Fibroblast of peridontal ligament (primary cell): ENCODE data around the gene FAM168A.

Experiments
- DNase-seq: peaks from one replicate; pipeline ENCODE4 v3.0.0-alpha.2; 2010; ENCODE audit errors: extremely low read depth

FAM168A gene

DNA sequence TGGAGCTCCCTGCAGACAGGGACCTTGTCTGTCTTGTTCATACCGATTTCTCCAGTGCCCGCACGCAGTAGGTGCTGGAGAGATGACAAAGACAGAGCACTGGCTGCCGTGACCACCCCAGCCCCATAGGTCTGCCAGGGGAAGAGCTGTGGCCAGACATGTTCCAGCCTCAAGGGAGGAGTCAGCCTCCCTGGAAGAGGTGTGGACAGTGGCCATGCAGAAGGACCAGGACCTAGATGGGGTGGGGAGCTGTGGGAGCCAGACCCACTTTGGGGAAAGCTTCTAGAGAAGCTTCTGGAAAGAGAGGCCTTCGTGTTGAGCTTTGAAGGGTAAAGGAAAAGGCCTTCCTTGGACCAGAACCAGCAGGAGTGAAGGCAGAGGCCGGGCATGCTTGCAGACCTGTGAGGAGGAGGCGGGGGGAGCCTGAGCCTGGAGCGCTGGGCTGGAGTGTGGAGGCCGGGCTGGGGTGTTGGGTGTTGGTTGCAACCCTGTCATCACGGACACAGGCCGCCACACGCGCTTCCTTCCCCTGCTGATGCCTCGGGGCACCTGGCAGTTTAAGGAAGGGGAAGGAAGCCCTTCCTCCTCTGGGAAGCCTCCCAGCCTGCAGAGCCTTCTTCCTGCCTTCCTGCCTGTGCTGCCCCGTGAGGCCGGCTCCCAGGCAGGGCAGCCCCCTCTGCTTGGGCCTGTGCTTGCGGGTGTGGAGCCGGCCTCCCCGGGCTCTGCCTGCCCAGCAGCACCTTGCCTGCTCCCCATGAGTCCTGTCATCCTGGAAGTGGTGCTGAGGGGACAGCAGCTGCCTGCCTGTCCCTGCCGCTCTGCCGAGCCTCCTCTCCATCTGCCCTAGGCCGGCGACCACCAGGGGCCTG, 209.4 kb downstream of the FAM168A start:
- no peak for DNase-seq

DNA sequence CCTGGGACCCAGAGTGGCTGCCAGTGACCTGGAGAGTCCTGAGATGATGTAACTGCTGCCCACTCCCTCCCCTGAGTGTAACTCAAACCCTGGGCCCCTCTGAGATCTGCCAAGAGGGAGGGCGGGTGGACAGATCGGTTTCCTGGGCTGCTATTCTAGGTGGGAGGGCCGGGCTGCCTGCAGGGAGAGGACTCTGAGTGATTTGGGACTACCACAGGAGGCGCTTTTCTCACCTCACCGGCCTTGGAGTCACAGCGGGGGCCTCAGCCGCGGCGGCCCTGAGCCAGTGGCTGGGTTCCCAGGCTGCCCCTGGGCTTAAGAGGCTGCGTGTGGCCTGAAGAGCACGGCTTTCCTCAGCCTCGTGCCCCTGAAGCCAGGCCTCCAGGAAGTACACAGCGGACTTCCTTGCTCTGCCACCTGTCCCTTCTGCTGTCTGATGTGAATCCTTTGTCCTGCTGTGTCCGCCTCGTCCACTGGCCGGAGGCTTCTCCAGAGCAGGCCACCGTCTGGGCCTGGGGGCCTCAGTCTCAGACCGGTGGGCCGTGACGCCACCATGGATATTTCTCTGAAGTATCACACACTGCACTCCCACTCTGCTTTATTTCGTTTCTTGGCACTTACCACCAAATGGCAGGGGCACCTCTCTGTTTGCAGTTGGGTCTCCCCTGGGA, 210.2 kb downstream of the FAM168A start:
- DNase-seq: no peak

DNA sequence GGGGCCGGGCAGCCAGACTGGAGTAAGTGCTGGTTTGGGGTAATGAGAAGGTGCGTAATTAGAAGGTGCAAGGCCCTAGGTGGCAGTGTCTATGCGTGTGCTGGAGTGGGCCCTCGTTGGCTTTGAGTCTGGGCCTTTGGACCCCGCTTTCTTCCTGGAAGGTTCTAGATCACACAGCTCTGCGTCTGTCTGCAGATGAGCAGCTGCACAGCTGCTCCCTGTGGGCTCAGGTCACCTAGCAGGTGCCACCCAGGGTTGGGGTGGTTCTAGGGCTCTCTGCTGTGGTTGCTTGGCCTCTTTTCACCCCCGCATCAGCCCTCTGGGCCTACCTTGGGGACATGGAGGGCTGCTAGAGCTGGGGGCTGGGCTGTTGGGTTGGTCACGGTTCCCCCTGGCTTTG, 211.4 kb downstream of the FAM168A start:
- DNase-seq: no peak

DNA sequence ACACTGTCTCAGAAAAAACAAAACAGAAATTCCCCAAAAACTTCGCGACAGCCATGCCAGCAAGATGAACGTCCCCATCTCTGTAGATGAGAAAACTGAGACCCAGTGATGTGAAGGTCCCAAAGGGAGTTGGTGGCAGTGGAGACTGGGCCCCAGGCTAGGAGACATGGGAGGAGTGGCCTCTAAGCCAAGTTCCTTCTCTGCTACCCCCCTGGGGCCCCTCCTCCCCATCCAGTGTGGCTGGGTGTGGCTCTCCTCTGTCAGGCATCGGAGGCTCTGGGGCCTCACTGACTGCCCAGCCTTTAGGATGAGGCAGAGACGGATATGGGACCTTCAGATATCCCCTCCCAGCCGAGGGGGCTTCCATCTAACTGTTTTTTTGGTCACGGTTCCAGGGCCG, 211.9 kb downstream of the FAM168A start:
- DNase-seq: no peak

DNA sequence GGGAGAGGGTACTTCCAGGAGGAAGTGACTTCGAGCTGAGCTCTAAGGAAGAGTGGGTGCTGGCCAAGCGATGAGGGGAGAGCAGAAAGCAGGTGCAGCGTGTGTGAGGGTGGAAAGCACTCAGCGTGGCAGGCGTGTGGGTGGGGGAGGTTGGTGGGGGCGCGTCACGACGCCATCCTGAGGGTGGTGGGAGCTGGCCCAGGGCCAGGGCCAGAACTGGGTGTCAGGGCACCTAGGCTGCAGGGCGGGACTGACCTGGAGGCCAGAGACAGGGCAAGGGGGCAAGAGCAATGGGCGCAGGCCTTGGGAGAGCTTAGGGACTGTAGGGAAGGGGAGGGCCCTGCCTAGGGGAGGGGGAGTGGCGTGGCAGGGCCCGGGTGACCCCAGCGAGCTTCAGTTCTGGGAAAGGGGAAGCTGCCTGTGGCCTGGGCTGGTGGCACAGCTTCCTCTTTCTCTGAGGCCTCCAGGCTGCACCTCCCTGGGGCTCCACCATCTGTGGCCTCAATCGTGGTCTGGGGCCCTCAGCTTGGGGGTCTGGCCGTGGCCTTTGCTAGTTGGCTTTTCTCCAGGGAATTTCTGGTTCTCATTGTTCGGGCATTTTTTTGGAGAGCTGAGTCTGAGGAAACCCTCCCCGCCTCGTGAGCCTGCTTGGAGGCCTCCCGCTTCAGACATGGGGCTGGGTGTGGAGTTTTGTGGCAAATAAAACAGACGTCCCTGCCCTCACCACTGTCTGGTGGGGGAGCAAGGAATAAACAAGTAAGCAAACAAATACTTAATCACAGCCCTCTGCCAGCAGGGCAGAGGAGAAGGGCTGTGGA, 212.8 kb downstream of the FAM168A start:
- peak; percentile 31 for DNase-seq

DNA sequence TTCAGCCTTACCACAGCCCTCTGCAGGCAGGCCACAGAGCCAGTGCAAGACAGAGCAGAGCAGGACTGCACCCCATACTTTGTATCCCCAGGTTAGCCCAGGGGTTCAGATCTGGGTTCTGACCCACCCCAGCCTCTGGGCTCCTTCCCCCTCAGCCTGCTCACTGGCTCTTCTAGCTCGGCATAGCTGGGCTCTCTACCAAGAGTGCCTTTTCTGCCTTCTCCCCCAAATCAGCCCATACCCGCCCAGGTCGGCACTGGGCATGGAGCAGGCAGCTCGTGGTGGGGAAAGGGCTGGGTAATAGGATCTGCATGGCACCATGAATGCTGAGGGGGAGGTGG, 213.4 kb downstream of the FAM168A start:
- no peak for DNase-seq

DNA sequence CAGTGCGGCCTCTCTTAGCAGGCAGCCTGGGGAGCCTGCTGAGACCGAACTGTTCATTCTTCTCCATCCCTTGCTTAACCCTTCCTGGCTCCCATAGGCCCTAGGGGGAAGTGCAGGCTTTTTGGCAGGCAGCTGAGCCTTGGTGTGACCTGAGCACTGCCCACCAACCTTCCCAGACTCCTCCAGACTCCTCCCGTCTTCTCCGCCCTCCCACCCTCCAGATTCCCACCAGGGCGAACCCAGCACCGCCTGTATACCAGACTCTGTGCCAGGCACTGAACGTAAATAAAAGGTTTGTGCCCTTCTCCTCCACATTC, 213.8 kb downstream of the FAM168A start:
- DNase-seq: no peak

DNA sequence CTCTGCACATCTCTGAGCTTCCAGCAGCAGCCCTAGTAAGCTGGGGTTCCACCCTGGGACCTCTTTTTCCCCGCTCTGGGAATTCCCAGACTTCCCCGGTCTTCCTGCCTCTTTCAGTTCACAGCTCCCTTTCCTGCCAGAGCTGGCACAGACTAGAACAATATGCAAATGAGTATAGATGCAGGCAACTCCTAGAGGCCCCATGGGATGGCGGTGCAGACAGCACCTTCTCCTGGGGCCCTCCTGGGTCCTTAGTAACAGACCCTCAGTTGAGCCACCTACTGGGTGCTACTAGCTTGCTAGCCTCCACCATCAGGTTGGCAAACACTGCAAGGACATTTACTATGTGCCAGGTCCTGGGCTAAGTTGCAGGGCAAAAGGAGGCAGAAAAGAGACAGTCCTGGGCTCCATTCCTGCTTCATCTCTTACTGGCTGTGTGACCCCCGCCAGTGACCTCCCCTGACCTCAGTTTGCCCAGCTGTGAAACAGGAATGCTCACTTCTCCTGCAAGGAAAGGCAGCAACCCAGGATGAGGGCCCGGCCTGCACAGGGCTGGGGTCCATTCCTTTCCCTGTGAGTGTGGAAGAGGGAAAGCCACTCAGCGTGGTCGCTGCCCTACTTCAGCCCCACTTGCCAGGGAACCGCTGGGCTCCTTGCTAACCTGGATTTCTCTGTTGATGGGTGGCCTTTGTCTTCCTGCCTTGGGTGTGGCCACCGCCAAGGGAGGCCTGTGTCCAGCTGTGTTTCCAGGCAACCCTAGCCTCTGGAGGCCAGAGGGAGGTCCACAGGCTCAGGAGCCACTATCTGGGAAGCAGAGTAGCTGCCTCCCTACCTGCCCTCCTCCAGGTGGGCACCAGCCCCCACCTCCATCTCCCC, 214.4 kb downstream of the FAM168A start:
- no peak for DNase-seq

DNA sequence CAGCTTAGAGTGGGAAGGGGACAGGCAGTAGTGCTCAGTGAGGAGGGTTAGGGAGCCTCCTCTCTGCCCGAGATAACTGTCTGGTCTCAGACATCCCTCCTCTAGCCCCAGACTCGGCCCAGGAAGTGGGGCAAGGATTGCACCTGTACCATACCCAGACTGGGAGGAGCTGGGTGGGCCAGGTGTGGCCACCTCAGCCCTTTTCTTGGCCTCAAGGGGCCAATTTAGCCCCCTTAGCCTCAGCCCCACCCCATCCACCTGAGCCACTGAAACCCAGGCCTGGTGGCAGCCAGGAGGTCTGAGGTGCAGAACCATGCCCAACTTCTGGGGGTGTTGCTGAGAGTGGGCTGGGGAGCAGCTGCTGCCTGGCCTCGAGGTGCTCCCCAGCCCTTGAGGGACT, 215.2 kb downstream of the FAM168A start:
- no peak for DNase-seq

DNA sequence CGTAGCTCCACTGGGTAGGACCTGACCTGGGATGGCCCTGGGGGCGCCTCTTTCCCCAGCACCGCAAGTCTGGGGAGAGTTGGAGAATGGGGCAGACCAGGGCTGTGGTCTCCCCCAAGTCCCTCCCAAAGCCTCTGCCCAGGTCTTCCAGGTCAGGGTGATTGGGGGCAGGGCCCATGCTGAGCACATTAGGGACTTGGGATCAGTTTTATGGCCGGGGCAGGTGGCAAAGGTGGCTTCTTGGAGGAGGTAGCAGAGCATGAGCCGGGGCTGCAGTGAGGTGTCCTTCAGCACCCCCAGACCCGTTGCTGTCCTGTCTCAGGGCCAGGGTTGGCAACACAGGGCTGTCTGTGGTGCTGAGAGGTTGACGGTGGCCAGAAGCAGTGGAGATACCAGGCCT, 215.7 kb downstream of the FAM168A start:
- no peak for DNase-seq

DNA sequence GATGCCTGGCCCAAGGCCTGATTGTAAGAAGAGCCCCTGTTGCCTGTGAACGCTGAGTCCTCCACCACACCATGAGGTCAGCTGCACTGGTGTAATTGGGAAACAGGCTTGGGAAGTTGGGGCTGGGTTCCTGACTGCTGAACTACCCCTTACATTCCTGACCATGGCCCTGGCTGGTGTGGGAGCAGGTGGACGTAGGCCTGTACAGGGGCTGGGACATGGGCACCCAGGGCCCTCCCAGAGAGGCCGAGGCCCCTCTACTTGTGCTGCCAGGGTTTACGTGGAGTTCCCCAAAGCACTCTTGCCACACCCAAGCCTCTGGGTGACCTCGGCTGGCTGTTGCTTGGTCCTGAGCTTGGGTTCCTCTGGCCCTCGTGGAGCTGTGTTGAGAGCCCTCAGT, 216.3 kb downstream of the FAM168A start:
- DNase-seq: no peak

DNA sequence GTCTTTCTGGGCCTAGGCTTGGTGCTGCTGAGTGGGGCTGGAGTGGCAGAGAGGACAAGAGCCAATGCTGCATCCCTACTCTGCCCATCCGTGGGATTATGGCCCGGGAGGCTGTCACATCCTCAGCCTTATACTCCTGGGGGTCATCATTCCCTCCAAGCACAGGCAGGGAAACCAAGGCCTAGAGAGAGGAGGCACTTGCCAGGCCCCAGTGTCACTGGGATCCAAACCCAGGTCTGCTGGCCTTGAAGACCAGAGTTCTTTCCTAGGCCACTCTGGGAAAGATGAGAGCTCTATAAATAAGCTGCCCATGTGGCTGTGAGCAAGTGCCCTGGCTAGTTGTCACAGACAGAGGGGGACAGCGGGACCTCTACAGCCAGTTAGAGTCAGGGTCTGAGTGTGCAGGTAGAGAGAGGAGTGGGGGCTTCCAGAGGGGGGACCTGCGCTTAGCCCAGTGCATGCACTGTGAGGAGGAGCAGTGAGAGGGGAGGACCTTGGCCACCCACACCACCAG, 217.0 kb downstream of the FAM168A start:
- no peak for DNase-seq

DNA sequence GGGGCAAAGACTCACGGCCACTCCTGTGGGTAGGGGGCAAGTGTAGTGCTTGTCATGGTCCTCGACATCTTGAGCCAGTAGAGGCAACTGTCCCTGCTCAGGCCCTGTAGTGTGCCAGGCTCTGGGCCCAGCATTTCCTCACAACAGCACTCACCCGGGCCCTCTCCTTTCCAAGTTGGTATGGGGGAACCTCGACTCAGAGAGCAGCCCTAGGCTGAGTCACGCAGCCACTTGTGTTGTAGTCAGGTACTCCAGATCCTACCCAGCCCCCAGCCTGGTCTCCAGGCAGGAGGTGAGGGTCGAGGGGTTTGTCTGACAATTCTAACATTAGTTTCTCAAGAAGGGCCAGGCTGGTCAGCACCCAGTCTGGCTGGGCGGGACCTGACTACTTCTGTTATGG, 217.6 kb downstream of the FAM168A start:
- DNase-seq: no peak

DNA sequence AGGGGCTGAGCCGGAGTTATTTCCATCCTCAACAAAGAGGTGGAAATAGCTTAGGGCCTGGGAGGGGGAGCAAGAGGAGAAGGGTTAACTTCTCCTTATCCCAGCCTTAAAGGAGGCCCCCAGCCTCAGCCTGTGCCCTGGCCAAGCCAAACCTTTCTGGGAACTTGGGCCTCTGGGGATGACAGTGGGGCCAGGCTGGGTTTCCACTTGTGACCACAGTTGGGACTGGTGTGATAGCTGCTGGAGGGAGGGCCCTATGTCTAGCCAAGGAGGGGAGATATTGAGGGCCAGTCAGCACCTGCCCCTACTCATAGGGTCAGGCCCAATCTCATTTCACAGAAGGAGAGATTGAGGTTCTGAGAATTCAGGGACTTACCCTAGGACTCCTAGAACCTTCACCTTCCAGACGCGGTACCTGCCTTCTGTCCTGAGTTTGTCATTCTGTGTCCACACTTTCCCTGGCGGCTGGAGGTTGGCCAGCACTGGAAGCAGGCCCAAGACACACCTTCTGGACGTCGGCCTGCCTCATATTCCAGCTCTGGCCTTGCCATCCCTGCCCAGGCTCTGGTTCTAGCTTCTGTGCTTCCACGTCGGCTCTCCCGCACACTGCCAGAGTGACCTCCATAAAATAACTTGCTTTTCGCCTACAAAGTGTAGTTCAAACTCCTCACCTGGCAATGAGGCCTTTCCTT, 218.6 kb downstream of the FAM168A start:
- no peak for DNase-seq

DNA sequence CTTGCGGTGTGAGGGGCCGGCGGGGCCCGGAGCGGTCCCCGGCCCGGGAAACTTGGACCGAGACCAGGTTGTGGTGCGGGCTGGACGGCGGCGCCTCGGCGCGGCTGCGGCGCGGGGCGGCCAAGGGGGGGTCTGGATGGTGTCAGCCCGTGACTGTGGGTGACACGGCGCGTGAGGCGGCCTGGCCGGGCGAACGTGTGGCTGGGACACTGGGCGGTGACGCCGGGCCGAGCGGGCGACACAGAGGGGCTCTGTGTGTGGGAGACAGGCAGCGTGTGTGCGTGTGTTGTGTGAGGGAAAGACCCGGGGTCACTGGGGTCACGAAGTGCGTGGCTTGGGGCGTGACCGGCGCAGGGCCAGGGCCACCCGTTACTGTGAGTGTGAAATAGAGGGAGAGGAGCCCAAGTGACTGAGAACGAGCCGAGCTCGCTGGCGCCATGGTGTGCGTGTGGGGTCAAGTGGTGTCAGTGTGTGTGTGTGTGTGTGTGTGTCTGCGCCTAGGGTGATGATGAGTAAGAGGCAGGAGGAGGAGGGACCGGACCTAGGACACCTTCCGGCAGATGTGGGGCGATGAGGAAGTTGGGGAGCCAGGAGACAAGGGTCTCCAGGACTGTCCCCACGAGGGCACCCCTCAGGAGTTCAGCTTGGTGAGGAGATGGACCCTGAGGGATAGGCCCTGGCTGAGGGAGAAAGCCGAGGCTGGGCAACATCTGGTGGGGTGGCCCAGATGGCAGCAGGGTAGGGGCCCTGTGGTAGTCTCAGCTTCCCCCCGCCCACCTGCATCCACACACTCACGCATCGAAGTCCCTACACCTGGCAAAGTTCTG, 220.9 kb downstream of the FAM168A start:
- peak; percentile 62 for DNase-seq

DNA sequence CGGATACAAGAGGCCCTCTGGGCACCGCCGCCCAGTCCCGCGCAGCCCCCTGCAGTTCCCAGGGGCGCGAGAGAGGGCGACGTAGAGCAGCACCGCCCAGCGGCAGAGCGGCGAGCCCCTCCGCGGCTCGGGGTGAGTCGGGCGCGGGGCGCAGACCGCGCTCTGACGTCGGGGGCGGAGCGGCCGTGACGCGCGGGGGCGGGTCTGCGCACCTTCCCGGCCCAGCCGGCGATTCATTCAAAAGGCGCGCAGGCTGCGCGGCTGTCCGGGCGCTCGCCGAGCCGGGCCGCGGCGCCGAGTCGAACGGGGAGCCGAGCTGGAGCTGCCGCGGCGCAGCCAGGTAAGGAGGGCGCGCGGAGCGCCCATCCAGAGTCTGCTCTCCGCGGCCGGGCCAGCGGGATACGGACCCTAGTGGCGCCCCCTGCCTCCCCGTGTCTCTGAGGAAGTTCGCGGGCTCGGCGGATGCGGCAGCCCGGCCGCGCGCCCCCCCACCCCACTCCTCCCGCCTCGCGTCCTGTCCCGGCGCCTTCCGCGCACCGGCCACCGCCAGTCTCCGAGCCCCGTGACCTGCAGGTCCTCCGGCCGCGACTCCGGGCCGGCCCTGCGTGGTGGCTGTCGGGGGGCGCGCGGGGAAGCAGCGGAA, 221.6 kb downstream of the FAM168A start, which contains the start of gene RELT:
TSS of gene RELT (plus strand) at position 240 of the 643 bp plus-strand sequence. CDS start 12,738 bp downstream, outside the sequence.
- DNase-seq: peak; percentile 79

DNA sequence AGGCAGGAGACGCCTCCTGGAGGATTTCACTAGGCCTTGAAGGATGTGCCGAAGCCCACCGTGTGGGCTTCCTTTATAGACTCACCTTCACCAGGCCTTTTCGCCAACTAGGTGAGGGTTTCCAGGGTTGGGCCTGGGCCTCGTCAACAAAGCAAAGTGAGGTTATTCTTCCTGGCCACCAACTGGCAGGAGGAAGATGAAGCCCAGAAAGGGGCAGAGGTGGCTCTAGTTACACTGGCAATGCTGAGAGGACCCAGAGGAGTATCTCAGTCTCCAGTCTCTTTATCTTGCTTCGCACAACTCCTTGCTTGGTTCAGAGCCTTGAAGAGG, 222.1 kb downstream of the FAM168A start:
- DNase-seq: no peak

DNA sequence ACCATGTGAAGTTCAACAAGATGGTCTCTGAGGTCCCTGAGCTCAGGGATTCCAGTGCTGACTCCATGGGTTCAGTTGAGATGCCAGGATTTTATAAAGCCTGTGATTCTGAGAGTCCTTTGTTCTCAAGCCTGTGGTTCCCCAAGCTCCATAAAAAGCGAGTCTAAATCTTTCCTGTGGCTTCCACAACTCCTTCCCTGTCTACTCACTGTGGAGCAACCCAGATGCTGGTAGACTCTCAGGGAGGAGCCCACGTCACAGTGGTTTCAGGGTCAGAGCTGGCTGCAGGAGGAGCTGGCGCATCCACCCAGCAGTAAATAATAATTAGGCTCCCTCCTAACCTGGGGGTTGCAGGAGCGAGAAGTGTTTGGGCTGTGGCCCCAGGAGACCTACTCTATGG, 223.8 kb downstream of the FAM168A start:
- DNase-seq: peak; percentile 54

DNA sequence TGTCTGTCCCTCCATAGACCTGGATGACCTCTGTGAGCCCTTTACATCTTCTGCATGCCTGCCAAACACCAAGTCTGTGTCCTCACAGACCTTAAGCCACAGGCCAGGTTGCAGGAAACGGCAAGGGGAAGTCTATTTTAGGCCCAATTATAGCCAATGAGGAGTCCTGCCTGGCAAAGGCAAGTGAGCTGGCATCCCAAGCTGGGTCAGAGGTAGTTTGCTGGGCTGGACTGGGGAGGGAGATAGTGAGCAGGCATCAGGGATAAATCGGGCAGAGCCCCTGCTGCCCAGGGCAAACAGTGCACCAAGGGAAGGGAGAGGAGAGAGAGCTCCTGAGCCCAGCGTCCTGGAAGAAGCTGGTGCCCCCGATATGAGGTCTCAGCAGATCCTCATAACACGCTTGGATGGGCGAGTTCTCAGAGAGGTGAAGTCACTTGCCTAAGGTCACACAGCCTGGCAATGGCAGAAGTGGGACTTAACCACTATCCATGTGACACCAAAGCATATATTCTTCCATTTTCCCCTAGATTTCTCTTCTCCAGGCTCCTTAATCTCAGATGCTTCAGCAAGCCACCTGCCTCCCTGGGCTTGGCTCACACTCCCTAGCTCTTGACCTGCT, 225.4 kb downstream of the FAM168A start:
- peak; percentile 33 for DNase-seq
